ENCODE measurements around the gene TNFAIP8L3.
"Not testable (repeated sequence)": the region's sequence is repeated elsewhere in the genome, so short reads cannot be mapped to it uniquely, and the experiment has no call there.

TNFAIP8L3 gene

GRCh38 chr15:51094606-51095569 lies at the start of gene TNFAIP8L3:
Gene TNFAIP8L3, minus strand, starts transcription at chr15:51094906. Its CDS starts 311 bp downstream, at chr15:51094595.
- DNase-seq: no peak

- DNase-seq: no peak
Measured at GRCh38 chr15:51144021-51144532, 49.4 kb upstream of the TNFAIP8L3 start.

- DNase-seq: not testable (repeated sequence)
Measured at GRCh38 chr15:51140347-51140746, 45.6 kb upstream of the TNFAIP8L3 start.

DNA sequence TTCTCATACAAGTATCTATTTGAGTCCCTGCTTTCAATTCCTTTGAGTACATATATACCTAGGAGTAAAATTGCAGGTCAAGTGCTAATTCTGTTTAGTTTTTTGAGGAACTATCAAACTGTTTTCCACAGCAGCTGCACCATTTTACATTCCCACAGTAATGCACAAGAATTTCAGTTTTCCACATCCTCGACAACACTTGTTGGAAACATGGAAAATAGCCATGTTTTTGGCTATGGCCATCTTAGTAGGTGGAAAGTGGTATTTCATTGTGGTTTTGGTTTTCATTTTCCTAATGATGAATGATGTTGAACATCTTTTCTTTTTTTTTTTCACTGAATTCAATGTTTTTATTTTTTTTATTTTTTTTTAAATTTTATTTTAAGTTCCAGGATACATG lies 44.4 kb upstream of the TNFAIP8L3 start:
- no peak for DNase-seq

DNA sequence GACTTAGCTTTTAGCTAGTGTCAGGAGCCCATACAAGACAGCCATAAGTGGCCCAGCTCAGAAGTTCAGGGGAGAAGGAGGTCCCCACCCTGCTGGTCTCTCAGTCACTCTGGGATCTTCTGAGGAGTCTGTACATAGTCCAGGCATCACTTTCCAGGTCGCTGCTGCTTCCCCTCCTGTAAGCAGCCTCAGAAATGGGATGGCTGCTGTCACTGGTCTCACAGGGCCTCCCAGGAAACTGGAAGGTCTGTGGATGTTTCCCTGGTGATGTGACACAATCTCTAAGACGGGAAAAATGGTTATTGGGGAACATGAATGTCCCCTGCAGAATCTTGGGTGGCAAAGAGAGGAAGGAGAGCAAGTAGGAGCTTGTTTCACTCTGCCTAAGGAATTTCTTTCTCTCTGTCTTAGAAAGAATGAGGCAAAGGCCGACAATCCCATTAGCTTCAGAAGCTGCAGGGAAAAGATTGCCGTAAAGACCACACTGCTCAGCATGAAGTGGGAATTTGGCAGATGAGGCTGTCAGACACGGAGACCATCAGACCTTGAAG lies 43.2 kb upstream of the TNFAIP8L3 start:
- no peak for DNase-seq

GRCh38 chr15:51137024-51137423 lies 42.3 kb upstream of the TNFAIP8L3 start:
- no peak for DNase-seq

DNA sequence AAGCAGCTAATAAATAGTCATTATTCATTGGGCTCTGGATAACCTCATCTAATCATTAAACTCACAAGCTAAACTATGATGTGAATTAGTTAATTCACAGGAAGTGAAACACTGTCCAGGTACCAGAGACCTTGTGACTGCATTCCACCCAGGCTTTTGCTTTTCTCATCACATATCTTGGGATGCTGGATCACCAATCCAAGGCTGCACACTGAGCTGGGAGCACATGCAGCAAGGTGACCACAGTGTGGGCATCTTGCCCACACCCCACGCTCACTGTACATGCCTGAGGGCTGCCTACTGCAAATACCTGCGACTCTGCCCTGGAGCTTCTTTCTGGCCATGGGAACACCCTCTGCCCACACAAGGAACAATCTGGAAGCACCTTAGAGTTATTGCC lies 40.6 kb upstream of the TNFAIP8L3 start:
- DNase-seq: no peak

DNA sequence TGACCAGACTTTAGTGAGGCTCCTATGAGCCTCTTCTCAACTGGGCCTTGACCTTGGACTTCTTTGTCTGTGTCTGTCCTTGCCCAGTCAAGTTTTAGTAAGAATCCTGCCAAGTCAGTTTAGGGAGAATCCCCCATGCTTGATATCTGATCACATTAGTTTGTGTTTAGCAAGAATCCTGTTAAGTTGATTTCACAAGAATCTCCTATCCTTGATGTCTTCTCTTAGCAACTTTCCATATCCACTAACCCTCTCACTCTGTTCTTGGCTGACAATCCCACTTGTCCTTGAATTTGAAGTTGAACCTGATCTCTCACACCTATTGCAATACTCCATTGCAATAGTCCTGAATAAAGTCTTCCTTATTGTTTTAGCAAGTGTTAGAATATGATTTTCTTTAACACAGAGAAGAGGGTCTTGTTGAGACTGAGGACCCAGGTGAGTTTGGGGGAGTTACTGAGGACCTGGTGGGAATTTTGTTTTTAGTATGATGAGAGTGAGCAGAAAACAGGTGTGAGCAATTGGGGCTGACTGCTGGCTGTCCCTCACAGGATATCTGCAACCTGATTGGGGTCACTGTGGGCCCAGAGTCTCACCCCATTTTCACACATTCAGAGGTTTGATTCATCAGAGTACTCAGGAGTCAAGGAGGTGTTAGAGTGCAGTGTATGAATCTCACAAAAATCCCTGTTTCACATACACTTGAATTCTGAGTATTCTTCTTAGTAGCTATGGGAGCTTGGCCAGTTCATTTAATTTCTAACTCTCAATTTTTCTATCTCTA lies 39.9 kb upstream of the TNFAIP8L3 start:
- DNase-seq: no peak

- no peak for DNase-seq
Measured at GRCh38 chr15:51133140-51133765, 38.5 kb upstream of the TNFAIP8L3 start.

GRCh38 chr15:51132384-51133139 lies 37.9 kb upstream of the TNFAIP8L3 start:
- DNase-seq: no peak

DNA sequence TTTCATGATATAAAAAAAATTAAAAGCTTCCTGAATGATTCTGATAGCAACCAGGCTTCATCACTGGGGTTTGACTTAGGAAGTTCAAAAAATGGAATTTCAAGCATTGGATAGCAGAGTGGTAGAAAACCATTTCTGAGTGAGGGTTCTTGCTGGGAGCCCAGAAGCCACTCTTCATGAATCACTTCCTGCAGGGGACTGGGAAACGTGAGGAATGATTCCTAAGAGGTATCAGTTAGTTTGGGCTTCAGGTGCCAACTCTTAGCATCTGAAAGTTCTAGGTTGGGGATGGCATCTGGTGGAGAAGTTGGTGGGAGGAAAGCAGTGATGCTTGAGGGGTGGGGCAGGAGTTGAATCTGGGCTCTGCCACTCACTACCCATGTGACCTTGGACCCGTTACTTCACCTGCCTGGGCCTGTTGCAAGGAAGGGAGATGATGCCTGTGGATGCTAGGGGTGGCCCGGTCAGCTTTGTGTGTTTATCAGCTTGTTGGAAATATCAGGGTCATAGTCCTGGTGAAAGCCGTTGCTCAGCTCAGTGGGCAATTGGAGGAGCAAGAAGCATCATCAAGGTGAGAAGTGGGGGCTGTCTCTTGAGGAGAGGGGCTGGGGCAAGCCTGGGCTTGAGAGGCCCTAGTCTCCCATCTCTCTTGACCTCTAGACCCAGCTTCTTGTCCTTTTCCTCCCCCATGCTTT lies 37.0 kb upstream of the TNFAIP8L3 start:
- DNase-seq: no peak

DNA sequence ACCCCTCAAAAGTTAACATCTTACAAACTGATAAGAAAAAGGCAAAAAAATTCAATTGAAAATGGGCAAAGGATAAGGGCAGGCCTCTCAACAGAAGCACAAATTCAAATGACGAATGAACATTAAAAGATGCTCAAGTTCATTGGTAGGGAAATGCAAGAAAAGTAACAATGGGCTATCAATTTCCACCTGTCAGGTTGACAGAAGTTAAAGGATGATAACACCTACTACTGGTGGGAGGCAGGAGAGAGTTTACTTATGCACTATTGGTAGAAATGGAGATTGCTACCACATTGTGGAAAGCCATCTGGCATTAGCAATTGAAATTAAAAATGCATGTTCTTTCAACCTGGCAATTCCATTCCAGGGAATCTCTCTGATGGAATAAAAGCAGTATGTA lies 35.6 kb upstream of the TNFAIP8L3 start:
- no peak for DNase-seq

DNA sequence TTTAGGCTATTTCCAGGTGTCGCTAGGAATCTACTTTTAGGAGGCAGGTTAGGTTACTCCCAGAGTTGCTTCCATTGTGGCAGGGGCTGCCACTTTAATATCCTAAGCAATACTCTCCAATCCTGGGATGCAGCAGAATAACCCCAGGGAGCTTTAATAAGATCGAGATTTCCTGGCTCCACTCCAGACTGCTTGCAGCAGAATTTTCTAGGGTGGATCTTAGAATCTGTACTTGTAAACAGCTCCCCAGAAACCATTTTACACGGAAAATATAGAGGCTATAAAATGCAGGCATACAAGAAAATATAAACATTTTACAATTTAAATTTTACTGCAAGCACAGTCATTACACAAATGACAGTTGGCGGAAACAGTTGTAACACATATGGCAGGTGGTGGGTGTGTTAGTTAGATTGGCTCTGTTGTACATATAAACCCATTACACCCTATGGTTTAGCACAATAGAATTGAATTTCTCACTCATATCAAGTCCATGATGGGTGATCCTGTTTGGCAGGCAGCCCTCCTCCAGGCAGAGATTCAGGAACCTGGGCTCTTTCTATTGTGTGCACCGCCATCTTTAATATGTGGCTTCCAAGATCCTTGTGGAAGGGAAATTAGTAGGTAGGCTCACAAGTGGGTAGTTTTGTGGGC lies 35.0 kb upstream of the TNFAIP8L3 start:
- DNase-seq: no peak

DNA sequence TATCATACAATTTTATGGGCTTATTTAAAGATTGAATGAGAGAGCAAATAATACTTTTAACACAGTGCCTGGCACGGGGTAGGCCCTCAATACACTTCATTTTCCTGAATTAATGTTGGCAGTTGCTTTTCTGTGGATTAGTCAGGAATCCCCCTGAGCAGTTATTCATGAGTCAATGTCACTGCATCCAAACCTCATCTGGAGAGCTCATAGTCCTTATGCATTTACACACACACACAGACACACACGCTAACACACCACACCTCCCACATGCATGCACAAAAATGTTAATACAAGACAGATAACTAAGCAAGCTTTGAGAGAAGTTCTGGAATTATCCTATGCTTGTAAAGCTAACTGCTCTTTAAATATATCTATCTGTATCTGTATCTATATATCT lies 34.0 kb upstream of the TNFAIP8L3 start:
- DNase-seq: no peak

- no peak for DNase-seq
Measured at GRCh38 chr15:51126842-51127241, 32.1 kb upstream of the TNFAIP8L3 start.

GRCh38 chr15:51123002-51123401 lies 28.3 kb upstream of the TNFAIP8L3 start:
- DNase-seq: not testable (repeated sequence)

GRCh38 chr15:51121631-51122225 lies 27.0 kb upstream of the TNFAIP8L3 start:
- DNase-seq: no peak

GRCh38 chr15:51121118-51121517 lies 26.4 kb upstream of the TNFAIP8L3 start:
- DNase-seq: no peak

DNA sequence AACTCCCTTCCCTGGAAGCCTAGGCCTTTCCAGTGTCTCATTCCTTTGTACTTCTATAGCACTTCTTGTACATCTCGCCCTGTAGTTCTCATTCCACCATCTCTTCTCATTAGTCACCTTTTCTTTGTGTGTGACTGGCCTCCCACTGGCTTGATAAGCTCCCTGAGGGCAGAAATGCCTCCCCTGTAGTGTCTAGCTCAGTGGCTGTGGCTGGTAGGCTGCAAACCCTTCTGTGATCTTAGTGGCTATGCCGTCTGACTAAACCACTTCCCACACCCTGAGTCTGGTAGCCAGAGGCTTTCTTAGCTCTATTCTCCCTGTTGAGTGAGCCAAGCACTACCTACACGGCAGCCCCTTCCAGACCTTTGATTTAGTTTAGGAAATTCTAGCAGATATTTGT lies 24.4 kb upstream of the TNFAIP8L3 start:
- DNase-seq: no peak

DNA sequence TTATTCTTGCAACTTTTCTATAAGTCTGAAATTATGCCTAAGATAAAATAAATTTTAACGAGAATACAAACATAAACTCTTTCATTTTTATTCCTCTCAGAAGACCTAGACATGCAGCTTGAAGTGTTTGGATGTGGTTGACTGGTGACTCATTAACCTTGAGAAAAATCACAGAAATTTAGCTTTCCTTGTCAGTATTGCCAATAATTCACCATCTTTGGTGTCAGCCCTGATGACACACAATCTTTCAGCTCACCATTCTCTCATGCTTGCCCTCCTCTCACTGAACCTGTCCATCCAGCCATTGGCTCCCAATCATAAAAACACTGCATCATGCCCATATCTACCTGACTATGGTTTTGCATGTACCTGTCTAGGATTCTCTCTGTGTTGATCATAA lies 22.6 kb upstream of the TNFAIP8L3 start:
- no peak for DNase-seq

All from NCI-H2029 (cell line).